HUES48 (cell line): Measurements from ENCODE around the gene PRKCA.

ENCODE experiments used
- H3K27ac ChIP-seq: one replicate; pipeline ENCODE4 v1.7.0; 2013; ENCODE audit warnings: low read depth, low read length, inconsistent platforms
- H3K27me3 ChIP-seq: 2 replicates; pipeline ENCODE4 v1.6.1; 2013; ENCODE audit warnings: mild to moderate bottlenecking, low read length; ENCODE audit not compliant: control insufficient read depth, insufficient read depth
- H3K36me3 ChIP-seq: 2 replicates; pipeline ENCODE4 v1.6.1; 2013; ENCODE audit warnings: low read length; ENCODE audit not compliant: control insufficient read depth, insufficient read depth
- H3K4me1 ChIP-seq: 2 replicates; pipeline ENCODE4 v1.6.1; 2013; ENCODE audit warnings: mild to moderate bottlenecking, low read length; ENCODE audit not compliant: control insufficient read depth, insufficient read depth
- H3K4me3 ChIP-seq: 2 replicates; pipeline ENCODE4 v1.5.1; 2013; ENCODE audit warnings: mild to moderate bottlenecking, low read depth, low read length
- H3K9ac ChIP-seq: 2 replicates; pipeline ENCODE4 v1.6.1; 2013; ENCODE audit warnings: mild to moderate bottlenecking, low read depth, low read length, moderate library complexity
- H3K9me3 ChIP-seq: 2 replicates; pipeline ENCODE4 v1.6.1; 2013; ENCODE audit warnings: low read length; ENCODE audit not compliant: control insufficient read depth, insufficient read depth

The PRKCA gene

GRCh38 chr17:66444031-66444430 is 141.6 kb downstream of the PRKCA start:
- no peak overlapping the region for H3K4me3 ChIP-seq
- no peaks in the 10 kb centered on the region for H3K27me3 ChIP-seq
- H3K27ac ChIP-seq, result no peak overlapping the region
- no peak overlapping the region for H3K9ac ChIP-seq
- peaks cover 17% of the 10 kb centered on the region for H3K4me1 ChIP-seq
- H3K9me3 ChIP-seq, result no peaks in the 10 kb centered on the region
- no peaks in the 10 kb centered on the region for H3K36me3 ChIP-seq

- H3K9me3 ChIP-seq, result no peaks in the 10 kb centered on the region
- peaks cover 29% of the 10 kb centered on the region for H3K4me1 ChIP-seq
- H3K27me3 ChIP-seq, result no peaks in the 10 kb centered on the region
- no peak overlapping the region for H3K27ac ChIP-seq
- no peak overlapping the region for H3K4me3 ChIP-seq
- no peaks in the 10 kb centered on the region for H3K36me3 ChIP-seq
- H3K9ac ChIP-seq, result no peak overlapping the region
Measured at GRCh38 chr17:66445229-66445628, 142.8 kb downstream of the PRKCA start.

- no peaks in the 10 kb centered on the region for H3K36me3 ChIP-seq
- H3K9ac ChIP-seq, result no peak overlapping the region
- H3K27ac ChIP-seq, result no peak overlapping the region
- H3K4me3 ChIP-seq, result no peak overlapping the region
- H3K27me3 ChIP-seq, result no peaks in the 10 kb centered on the region
- H3K9me3 ChIP-seq, result no peaks in the 10 kb centered on the region
- peaks cover 38% of the 10 kb centered on the region for H3K4me1 ChIP-seq
Measured at GRCh38 chr17:66446419-66446818, 144.0 kb downstream of the PRKCA start.

GRCh38 chr17:66447159-66447558 is 144.7 kb downstream of the PRKCA start:
- no peak overlapping the region for H3K9ac ChIP-seq
- no peaks in the 10 kb centered on the region for H3K36me3 ChIP-seq
- H3K4me1 ChIP-seq, result peaks cover 42% of the 10 kb centered on the region
- H3K27ac ChIP-seq, result no peak overlapping the region
- no peaks in the 10 kb centered on the region for H3K9me3 ChIP-seq
- H3K4me3 ChIP-seq, result no peak overlapping the region
- no peaks in the 10 kb centered on the region for H3K27me3 ChIP-seq

- Histone ChIP-seq H3K27ac (no peak overlapping the region), H3K9me3 (no peaks in the 10 kb centered on the region), H3K4me1 (peaks cover 42% of the 10 kb centered on the region), H3K4me3 (no peak overlapping the region), H3K9ac (no peak overlapping the region), H3K27me3 (no peaks in the 10 kb centered on the region), H3K36me3 (no peaks in the 10 kb centered on the region)
Measured at GRCh38 chr17:66448026-66448639, 145.7 kb downstream of the PRKCA start.

- Histone ChIP-seq H3K4me3 (no peak overlapping the region), H3K27ac (no peak overlapping the region), H3K9ac (no peak overlapping the region)
Measured at GRCh38 chr17:66449418-66449977, 147.1 kb downstream of the PRKCA start.

GRCh38 chr17:66450008-66450851 is 147.8 kb downstream of the PRKCA start:
- Histone ChIP-seq H3K27ac (peak overlapping the region; percentile 23), H3K36me3 (no peaks in the 10 kb centered on the region), H3K4me1 (peaks cover 42% of the 10 kb centered on the region), H3K9me3 (no peaks in the 10 kb centered on the region), H3K4me3 (no peak overlapping the region), H3K27me3 (no peaks in the 10 kb centered on the region), H3K9ac (no peak overlapping the region)

More at GRCh38 chr17:66449418-66449977, 147.1 kb downstream of the PRKCA start:
- Histone ChIP-seq H3K9me3 (no peaks in the 10 kb centered on the region), H3K36me3 (no peaks in the 10 kb centered on the region), H3K27me3 (no peaks in the 10 kb centered on the region), H3K4me1 (peaks cover 42% of the 10 kb centered on the region)

- H3K27ac ChIP-seq, result peak overlapping the region; percentile 1
- H3K36me3 ChIP-seq, result no peaks in the 10 kb centered on the region
- H3K4me3 ChIP-seq, result no peak overlapping the region
- no peak overlapping the region for H3K9ac ChIP-seq
- no peaks in the 10 kb centered on the region for H3K27me3 ChIP-seq
- peaks cover 42% of the 10 kb centered on the region for H3K4me1 ChIP-seq
- H3K9me3 ChIP-seq, result no peaks in the 10 kb centered on the region
Measured at GRCh38 chr17:66450852-66451158, 148.4 kb downstream of the PRKCA start.

GRCh38 chr17:66451188-66452149 is 149.1 kb downstream of the PRKCA start:
- Histone ChIP-seq H3K36me3 (no peaks in the 10 kb centered on the region), H3K9me3 (no peaks in the 10 kb centered on the region), H3K27ac (no peak overlapping the region), H3K4me3 (no peak overlapping the region), H3K4me1 (peaks cover 42% of the 10 kb centered on the region), H3K9ac (no peak overlapping the region), H3K27me3 (no peaks in the 10 kb centered on the region)

GRCh38 chr17:66455060-66455459 is 152.6 kb downstream of the PRKCA start:
- Histone ChIP-seq H3K27me3 (no peaks in the 10 kb centered on the region), H3K36me3 (no peaks in the 10 kb centered on the region), H3K9ac (no peak overlapping the region), H3K4me3 (no peak overlapping the region), H3K9me3 (no peaks in the 10 kb centered on the region), H3K4me1 (peaks cover 14% of the 10 kb centered on the region), H3K27ac (no peak overlapping the region)
